GM18870 (cell line): ENCODE results near the gene ATP1A1.

Experiments used
- ATAC-seq: cut with Tn5 transposase; IDR thresholded peaks from one replicate; pipeline ENCODE4 v1.9.1; 2021; ENCODE audit warnings: moderate library complexity; ENCODE audit not compliant: unreplicated experiment

The ATP1A1 gene

GRCh38 chr1:116412480-116412798 is 39.4 kb downstream of the ATP1A1 start:
- no peak for ATAC-seq

- ATAC-seq, result no peak
Observed at GRCh38 chr1:116412898-116413297, 39.9 kb downstream of the ATP1A1 start.

DNA sequence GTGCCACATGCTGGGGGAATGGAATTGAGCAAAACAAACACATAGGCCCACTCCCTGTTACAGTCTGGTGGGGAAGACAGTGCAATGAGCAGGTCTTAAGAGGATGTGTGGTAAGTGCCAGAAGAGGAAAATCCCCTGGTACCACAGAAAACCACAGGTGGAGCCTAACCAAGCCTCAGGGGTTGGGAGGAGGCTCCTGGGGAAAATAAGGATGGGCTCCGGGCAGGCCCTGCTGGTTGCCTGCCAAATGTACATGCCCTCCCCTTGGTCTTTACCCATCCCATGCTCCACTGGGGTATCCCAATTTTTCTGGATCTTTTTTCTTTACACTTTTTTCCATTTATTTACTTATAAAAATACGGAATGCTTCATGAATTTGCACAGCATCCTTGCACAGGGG is 40.4 kb downstream of the ATP1A1 start:
- no peak for ATAC-seq

- ATAC-seq, result no peak
Observed at GRCh38 chr1:116414364-116414763, 41.3 kb downstream of the ATP1A1 start.

- ATAC-seq, result no peak
Observed at GRCh38 chr1:116415200-116415698, 42.2 kb downstream of the ATP1A1 start.

GRCh38 chr1:116415699-116416533 is 42.9 kb downstream of the ATP1A1 start:
- no peak for ATAC-seq

DNA sequence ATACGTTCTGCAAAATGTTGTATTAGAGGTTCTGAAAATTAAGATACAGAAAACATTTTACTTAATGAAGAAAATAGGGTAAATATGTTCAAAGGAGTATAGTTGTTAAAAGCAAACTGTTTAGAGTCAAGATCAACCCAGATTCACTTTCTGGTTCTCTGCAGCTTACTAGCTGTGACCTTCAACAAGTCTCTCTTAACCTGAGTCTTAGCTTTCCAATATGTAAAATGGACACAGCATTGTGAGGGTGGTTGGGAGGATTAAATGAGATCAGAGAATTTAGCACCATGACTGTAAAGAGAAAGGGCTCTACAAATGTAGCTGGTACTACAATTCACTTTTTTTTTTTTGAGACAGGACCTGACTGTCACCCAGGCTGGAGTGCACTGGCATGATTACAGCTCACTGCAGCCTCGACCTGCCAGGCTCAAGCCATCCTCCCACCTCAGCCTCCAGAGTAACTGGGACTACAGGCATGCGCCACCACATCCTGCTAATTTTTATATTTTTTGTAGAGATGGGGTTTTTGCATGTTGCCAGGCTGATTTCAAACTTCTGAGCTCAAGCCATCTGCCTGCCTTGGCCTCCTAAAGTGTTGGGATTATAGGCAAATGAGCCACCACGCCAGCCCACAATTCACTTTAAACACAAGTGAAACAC is 43.9 kb downstream of the ATP1A1 start:
- ATAC-seq, result no peak

DNA sequence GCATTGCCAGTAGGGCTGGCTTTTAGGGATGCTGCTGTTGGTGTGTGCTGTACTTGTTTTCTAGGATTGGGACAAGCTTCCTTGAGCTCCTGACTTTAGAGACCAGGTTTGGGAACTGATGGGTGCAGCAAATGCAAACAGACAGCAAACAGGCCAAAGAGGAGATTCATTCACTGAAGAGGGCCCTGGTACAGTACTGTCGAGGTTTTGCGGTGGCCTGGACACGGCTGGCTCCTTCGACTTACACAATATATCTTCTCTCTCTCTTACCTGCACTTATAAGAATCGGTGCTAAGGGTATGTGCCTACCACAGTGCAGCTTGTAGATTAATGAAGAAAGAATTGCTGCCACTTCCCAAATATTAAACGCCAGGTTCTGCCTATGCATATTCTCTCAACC is 44.6 kb downstream of the ATP1A1 start:
- ATAC-seq, result no peak

GRCh38 chr1:116418091-116418830 is 45.2 kb downstream of the ATP1A1 start:
- ATAC-seq, result no peak

DNA sequence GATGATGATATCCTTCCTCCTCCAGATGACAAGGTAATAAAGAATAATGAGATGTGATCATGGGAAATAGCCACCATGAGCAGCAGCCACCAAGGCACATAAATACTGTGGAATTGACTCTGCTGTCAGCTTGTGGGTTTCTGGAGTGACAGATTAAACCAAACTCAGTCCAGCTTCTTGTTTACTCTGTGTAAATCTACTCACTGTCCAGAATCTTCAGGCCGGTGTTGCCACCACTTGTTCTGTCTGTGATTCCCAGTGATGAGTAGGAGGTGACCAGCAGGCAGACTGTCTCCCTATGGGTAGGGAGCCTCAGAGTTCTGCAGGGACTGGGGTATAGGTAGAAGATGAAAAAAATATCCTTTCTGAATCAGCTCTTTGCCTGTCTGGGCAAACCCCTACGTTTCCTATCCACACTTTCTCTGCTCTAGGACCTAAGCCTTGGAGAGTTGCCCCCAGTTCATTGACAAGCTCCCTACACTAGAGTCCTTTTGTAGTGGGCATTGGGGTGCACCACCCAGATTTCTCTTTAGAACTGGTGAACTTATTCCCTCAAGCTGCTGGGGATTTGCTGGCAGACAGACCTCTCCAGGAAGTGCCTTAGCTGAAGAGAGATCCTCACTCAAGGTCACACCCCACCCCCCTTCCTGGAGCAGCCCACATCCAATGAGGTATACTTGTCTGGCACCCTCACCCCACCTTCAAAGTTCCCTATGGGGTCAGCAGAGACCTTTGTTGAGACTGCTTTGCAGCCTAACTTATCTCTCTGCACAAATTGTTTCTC is 47.6 kb downstream of the ATP1A1 start:
- no peak for ATAC-seq

GRCh38 chr1:116424438-116424837 is 51.4 kb downstream of the ATP1A1 start:
- ATAC-seq, result no peak

GRCh38 chr1:116424863-116425262 is 51.8 kb downstream of the ATP1A1 start:
- no peak for ATAC-seq

DNA sequence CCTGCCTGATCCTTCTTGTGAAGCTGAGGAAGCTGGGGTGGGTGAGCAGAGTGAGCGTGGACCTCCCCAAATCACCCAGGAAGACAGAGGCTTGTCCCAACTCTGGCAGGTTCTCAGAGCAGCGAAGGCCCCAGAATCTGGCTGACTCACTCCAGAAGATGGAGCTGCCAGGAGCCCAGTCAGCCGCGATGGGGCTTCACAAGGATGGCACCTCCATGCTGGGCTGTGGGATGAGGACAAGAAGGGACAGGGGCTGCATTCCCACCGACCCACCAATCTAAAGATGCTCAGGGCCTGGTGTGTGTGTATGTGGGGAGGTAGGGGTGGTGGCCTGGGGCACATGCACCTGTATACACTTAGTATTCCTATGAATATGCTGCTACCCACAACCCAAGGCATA is 52.9 kb downstream of the ATP1A1 start:
- ATAC-seq, result no peak

DNA sequence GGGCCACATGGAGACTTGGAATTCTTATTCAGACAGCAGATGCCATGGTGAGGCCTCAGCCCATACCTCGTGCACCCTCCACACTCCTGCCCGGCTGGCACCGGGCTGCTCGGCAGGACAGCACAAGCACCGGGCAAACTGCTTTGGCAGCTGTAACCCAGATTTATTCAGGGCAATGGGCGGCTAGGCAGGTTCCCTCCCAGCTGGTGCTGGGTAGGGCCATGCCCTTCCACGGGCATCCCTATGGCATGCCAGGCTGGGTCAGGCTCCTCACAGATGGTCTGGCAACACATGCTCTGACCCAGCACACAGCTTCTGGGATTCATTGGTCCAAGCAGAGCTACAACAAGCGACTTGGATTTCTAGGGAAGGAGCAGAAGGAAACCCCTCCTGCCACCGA is 53.4 kb downstream of the ATP1A1 start:
- ATAC-seq, result no peak

DNA sequence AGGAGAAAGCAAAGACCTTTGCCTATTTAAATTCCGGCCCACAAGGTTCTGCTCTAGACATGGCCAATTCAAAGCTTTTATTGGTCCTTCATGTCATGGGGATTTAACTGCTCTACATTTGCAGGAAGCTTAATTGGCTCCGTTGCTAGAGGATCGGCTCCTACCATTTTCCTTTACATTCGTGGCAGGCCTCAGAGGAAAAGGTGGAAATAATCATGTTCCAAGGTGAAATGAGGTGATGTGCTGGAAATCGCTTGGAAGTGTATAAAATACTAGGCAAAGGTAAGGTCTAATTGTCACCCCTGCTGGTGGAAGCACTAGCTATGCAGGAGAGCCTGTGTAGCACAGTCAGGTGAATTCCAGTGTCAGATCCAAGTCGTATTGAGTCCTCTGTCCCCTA is 55.5 kb downstream of the ATP1A1 start:
- no peak for ATAC-seq

DNA sequence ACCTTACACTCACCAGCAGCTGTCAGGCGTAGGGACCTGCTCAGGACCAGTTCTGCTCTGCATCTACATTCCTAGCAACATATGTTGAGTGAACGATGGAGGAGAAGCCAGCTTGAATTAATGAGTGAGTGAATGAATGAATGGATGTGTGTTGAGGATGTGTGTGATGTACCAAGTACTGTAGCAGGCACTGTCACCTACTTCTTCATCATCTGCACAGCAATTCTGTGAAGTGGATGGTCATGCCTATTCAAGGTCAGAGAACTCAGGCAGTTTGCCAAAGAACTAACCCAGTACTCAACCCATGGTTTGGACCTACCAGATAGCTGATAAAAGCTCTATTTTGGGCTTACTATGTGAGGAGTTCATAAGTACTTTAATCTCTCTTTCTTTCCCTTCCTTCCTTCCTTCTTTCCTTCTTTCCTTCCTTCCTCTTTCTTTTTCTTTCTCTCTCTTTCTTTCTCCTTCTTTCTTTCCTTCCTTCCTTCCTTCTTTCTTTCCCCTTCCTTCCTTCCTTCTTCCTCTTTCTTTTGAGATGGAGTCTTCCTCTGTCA is 56.9 kb downstream of the ATP1A1 start:
- no peak for ATAC-seq

- ATAC-seq, result no peak
Observed at GRCh38 chr1:116431870-116432500, 58.9 kb downstream of the ATP1A1 start.

GRCh38 chr1:116432655-116433265 is 59.7 kb downstream of the ATP1A1 start:
- ATAC-seq, result no peak

DNA sequence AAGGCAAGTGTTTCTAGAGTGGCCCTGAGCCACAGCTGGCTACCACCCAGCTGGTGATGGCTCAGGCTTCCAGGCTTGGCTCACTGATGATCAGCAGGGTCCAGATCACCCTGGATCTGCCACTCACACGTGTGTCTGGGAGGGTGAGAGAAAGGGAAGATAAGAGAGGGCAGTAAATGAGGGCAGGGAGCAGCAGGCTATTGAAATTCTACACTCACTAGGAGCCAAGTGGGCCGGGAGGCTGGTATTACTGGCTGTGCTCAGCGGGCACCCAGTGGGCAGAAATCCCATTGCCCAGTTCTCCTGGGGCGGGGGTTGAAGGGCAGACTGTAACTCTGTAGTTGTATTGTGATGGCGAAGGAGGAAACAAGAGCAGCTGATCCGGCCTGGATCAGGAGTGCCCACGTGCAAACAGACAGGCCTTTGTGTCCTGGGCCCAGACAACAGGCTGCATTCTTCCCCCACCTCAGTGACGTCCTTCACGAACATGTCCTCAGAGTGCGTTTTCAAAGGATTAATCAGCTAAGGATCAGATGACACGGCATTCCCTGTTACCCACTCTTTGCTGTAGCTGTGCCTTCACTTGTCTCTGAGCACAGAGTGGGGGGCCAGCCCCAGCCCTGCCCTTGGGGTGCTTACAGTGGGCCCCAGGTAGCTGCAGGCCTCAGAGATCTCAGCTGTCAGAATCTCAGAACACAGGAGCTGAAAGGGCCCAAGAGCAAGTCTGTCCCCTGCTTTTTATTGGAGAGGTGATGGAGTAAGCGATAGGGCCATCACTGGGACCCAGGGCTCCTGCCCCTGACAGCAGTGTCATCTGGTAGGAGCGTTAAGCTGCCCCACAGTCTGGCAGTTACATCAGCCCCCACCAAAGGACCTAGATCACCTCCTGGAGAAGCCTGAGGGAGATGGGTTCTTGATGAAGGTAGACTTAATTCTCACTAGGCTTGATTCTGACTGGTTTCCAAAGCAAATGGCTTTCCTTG is 60.5 kb downstream of the ATP1A1 start:
- no peak for ATAC-seq
